HepG2 (cell line): ENCODE data around the gene ZNF581. TPM values are rescaled to one million over a fixed set of nuclear protein-coding genes. Genes with fewer than 3 reads are reported as not detected.
A peak's percentile ranks its signal among the peaks of the same experiment; 100 is the strongest.

Source experiments
- AGO1 ChIP-seq: fragments of 200-400 bp; formaldehyde crosslinking; IDR thresholded peaks from 2 replicates; pipeline ENCODE4 v1.6.1; 2017; ENCODE audit warnings: mild to moderate bottlenecking, low read depth, low read length, moderate library complexity; ENCODE audit not compliant: poor library complexity, severe bottlenecking
- CENPT ChIP-seq: sonication (generic); formaldehyde crosslinking; IDR thresholded peaks from 2 replicates; pipeline ENCODE4 v1.8.0; 2022; ENCODE audit warnings: low read depth, mild to moderate bottlenecking, moderate library complexity, missing genetic modification reagents
- HNRNPK ChIP-seq: fragments of 200-400 bp; formaldehyde crosslinking; IDR thresholded peaks from 2 replicates; pipeline ENCODE4 v1.6.1; 2018; ENCODE audit warnings: low read length, low read depth, moderate library complexity, mild to moderate bottlenecking; ENCODE audit not compliant: poor library complexity, severe bottlenecking
- MBNL3 ChIP-seq: fragments of 250-450 bp; sonication (Bioruptor Pico); conservative IDR thresholded peaks from 2 replicates; pipeline ENCODE4 v1.8.0; 2022; ENCODE audit warnings: mild to moderate bottlenecking, inconsistent platforms
- SALL2 ChIP-seq: sonication (generic); formaldehyde crosslinking; IDR thresholded peaks from 2 replicates; pipeline ENCODE4 v1.8.1; 2023; ENCODE audit warnings: mild to moderate bottlenecking, missing genetic modification reagents, inconsistent platforms
- SOX6 ChIP-seq, 2 experiments: fragments of 450-650 bp in 1 of 2; sonication (generic) in 1 of 2; formaldehyde crosslinking in 1 of 2; IDR thresholded peaks; 2 replicates each; pipeline versions ENCODE4 v1.4.0 to v1.6.1; 2017 to 2020; ENCODE audit warnings: antibody characterized with exemption in 1 of 2, mild to moderate bottlenecking in 1 of 2, missing genetic modification reagents in 1 of 2
- SPEN ChIP-seq: sonication (generic); formaldehyde crosslinking; IDR thresholded peaks from 2 replicates; pipeline ENCODE4 v1.5.1; 2020; ENCODE audit warnings: low read depth, mild to moderate bottlenecking, missing genetic modification reagents
- TFAP4 ChIP-seq: sonication (generic); IDR thresholded peaks from 2 replicates; pipeline ENCODE4 v1.6.1; 2016; ENCODE audit warnings: low read depth, borderline replicate concordance
- ZMYM2 ChIP-seq: sonication (generic); formaldehyde crosslinking; IDR thresholded peaks from 2 replicates; pipeline ENCODE4 v1.8.0; 2022; ENCODE audit warnings: mild to moderate bottlenecking, missing genetic modification reagents
- ZNF577 ChIP-seq: sonication (generic); formaldehyde crosslinking; IDR thresholded peaks from 2 replicates; pipeline ENCODE4 v1.4.0; 2020; ENCODE audit warnings: mild to moderate bottlenecking, low read depth, missing genetic modification reagents, borderline replicate concordance
- ZNF704 ChIP-seq: sonication (generic); formaldehyde crosslinking; IDR thresholded peaks from 2 replicates; pipeline ENCODE4 v1.8.1; 2023; ENCODE audit warnings: mild to moderate bottlenecking, inconsistent platforms, moderate library complexity, missing genetic modification reagents, borderline replicate concordance
- ZNF841 ChIP-seq: sonication (generic); formaldehyde crosslinking; IDR thresholded peaks from 2 replicates; pipeline ENCODE4 v1.8.1; 2023; ENCODE audit warnings: missing genetic modification reagents, borderline replicate concordance
- polyA plus RNA-seq, 8 experiments: library from polyadenylated mRNA; depleted of rRNA in 3 of 8; stranded (reverse) in 7 of 8; unstranded in 1 of 8; fragments of >200 nt; fragmentation: Illumina TruSeq in 4 of 8; extraction: Trizol in 4 of 8; gene quantifications; 2 replicates each; pipeline versions ENCODE4 v1.2.1 to v1.2.3, GENCODE V29; 2011 to 2016; ENCODE audit warnings: low read depth in 4 of 8, missing spikeins in 1 of 8, mixed read lengths in 1 of 8; ENCODE audit not compliant: insufficient read depth in 1 of 8
- total RNA-seq, 5 experiments: library from RNA; depleted of rRNA; stranded (reverse); fragments of >200 nt; fragmentation: Illumina TruSeq; extraction: Trizol; gene quantifications; 2 replicates each; pipeline ENCODE4 v1.2.3, GENCODE V29; 2016; ENCODE audit warnings: low read depth in 1 of 5
- TF ChIP-seq, protein P1 (sequence below): sonication (generic); formaldehyde crosslinking; IDR thresholded peaks from 2 replicates; pipeline ENCODE4 v1.4.0; 2020; ENCODE audit warnings: missing genetic modification reagents

The ZNF581 gene
- total and polyA plus RNA-seq, 2 of the 13 experiments (the other 11 are each of a cell fraction or from before 2014, with no cell fraction given): 19.6 to 49.5 TPM

GRCh38 chr19:55640043-55640576 is 3.3 kb upstream of the ZNF581 start (continued):
- TF ChIP-seq, protein P1, sequence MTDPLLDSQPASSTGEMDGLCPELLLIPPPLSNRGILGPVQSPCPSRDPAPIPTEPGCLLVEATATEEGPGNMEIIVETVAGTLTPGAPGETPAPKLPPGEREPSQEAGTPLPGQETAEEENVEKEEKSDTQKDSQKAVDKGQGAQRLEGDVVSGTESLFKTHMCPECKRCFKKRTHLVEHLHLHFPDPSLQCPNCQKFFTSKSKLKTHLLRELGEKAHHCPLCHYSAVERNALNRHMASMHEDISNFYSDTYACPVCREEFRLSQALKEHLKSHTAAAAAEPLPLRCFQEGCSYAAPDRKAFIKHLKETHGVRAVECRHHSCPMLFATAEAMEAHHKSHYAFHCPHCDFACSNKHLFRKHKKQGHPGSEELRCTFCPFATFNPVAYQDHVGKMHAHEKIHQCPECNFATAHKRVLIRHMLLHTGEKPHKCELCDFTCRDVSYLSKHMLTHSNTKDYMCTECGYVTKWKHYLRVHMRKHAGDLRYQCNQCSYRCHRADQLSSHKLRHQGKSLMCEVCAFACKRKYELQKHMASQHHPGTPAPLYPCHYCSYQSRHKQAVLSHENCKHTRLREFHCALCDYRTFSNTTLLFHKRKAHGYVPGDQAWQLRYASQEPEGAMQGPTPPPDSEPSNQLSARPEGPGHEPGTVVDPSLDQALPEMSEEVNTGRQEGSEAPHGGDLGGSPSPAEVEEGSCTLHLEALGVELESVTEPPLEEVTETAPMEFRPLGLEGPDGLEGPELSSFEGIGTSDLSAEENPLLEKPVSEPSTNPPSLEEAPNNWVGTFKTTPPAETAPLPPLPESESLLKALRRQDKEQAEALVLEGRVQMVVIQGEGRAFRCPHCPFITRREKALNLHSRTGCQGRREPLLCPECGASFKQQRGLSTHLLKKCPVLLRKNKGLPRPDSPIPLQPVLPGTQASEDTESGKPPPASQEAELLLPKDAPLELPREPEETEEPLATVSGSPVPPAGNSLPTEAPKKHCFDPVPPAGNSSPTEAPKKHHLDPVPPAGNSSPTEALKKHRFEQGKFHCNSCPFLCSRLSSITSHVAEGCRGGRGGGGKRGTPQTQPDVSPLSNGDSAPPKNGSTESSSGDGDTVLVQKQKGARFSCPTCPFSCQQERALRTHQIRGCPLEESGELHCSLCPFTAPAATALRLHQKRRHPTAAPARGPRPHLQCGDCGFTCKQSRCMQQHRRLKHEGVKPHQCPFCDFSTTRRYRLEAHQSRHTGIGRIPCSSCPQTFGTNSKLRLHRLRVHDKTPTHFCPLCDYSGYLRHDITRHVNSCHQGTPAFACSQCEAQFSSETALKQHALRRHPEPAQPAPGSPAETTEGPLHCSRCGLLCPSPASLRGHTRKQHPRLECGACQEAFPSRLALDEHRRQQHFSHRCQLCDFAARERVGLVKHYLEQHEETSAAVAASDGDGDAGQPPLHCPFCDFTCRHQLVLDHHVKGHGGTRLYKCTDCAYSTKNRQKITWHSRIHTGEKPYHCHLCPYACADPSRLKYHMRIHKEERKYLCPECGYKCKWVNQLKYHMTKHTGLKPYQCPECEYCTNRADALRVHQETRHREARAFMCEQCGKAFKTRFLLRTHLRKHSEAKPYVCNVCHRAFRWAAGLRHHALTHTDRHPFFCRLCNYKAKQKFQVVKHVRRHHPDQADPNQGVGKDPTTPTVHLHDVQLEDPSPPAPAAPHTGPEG: no peak
- TF ChIP-seq ZMYM2 (CRISPR knock-in tag) (no peak), ZNF577 (CRISPR knock-in tag) (no peak), SALL2 (CRISPR knock-in tag) (no peak), SPEN (no peak), AGO1 (no peak), MBNL3 (CRISPR knock-in tag) (no peak), ZNF704 (CRISPR knock-in tag) (no peak), ZNF841 (CRISPR knock-in tag) (no peak), SOX6 (IDR thresholded peaks at IDR 0.05) (no peak), SOX6 (CRISPR knock-in tag; IDR thresholded peaks at IDR 0.05) (0 out of 2 replicates have a peak, but pooled peaks have one; percentile 19), TFAP4 (no peak), HNRNPK (no peak), CENPT (CRISPR knock-in tag) (no peak)
